GM18505 (cell line): ENCODE results near the gene NMT1.

Experiments used
- ATAC-seq: cut with Tn5 transposase; IDR thresholded peaks from one replicate; pipeline ENCODE4 v1.9.1; 2021; ENCODE audit not compliant: unreplicated experiment
- POLR2A ChIP-seq: IDR thresholded peaks from 4 replicates; pipeline ENCODE4 v1.6.1; 2011; ENCODE audit warnings: borderline replicate concordance; ENCODE audit not compliant: insufficient read depth, insufficient read length; ENCODE audit errors: extremely low read depth

Gene NMT1

GRCh38 chr17:45143094-45143670 lies 82.1 kb downstream of the NMT1 start:
- TF ChIP-seq POLR2A: no peak
- ATAC-seq: no peak

GRCh38 chr17:45143767-45144198 lies 82.7 kb downstream of the NMT1 start:
- ATAC-seq: no peak

GRCh38 chr17:45144199-45145034 lies 83.3 kb downstream of the NMT1 start:
- no peak for TF ChIP-seq POLR2A
- ATAC-seq: no peak

More at GRCh38 chr17:45143767-45144198, 82.7 kb downstream of the NMT1 start:
- peak; percentile 1 for TF ChIP-seq POLR2A

GRCh38 chr17:45145035-45145389 lies 83.9 kb downstream of the NMT1 start:
- TF ChIP-seq POLR2A: no peak
- no peak for ATAC-seq

- TF ChIP-seq POLR2A: no peak
- no peak for ATAC-seq
Observed at GRCh38 chr17:45146166-45146565, 85.0 kb downstream of the NMT1 start.

- no peak for ATAC-seq
- TF ChIP-seq POLR2A: no peak
Observed at GRCh38 chr17:45146592-45146889, 85.4 kb downstream of the NMT1 start.

- ATAC-seq: peak; percentile 1
Observed at GRCh38 chr17:45146890-45147580, 85.9 kb downstream of the NMT1 start.

GRCh38 chr17:45147581-45148182 lies 86.6 kb downstream of the NMT1 start:
- peak; percentile 17 for ATAC-seq
- no peak for TF ChIP-seq POLR2A

More at GRCh38 chr17:45146890-45147580, 85.9 kb downstream of the NMT1 start:
- peak; percentile 60 for TF ChIP-seq POLR2A

- TF ChIP-seq POLR2A: peak; percentile 100
- peak; percentile 58 for ATAC-seq
Observed at GRCh38 chr17:45148183-45149036, 87.3 kb downstream of the NMT1 start, which contains the start of gene HEXIM1. Gene HEXIM1 (plus strand): TSS chr17:45148475. CDS start chr17:45149191, 716 bp downstream.

GRCh38 chr17:45149037-45149668 lies 88.0 kb downstream of the NMT1 start:
- peak; percentile 25 for ATAC-seq

GRCh38 chr17:45149669-45150664 lies 88.8 kb downstream of the NMT1 start:
- ATAC-seq: no peak
- TF ChIP-seq POLR2A: peak; percentile 45

More at GRCh38 chr17:45149037-45149668, 88.0 kb downstream of the NMT1 start:
- no peak for TF ChIP-seq POLR2A
